Adrenal gland (tissue), 12 donors: Measurements from ENCODE around the gene ARHGDIA. TPM values are rescaled to one million over a fixed set of nuclear protein-coding genes. Genes with fewer than 3 reads are reported as not detected.
A peak's percentile ranks its signal among the peaks of the same experiment; 100 is the strongest.

Source experiments
- DNase-seq, 7 donors: peaks; one replicate each; pipeline ENCODE4 v3.0.0-alpha.2; 2019 to 2020
- H3K27ac ChIP-seq, 5 donors: fragments of 200-600 bp; sonication (generic) in 4 of 5; 1 replicate in 3 of 5; 2 replicates in 2 of 5; pipeline versions ENCODE4 v1.5.1 to v1.8.0; 2016 to 2020; ENCODE audit warnings: mild to moderate bottlenecking in 1 of 5
- H3K27me3 ChIP-seq: fragments of 200-600 bp; 2 replicates; pipeline ENCODE4 v1.8.0; 2021
- H3K36me3 ChIP-seq, 2 donors: fragments of 200-600 bp; replicated peaks in 1 of 2; 1 replicate in 1 of 2; 2 replicates in 1 of 2; pipeline versions ENCODE4 v1.5.1 to v1.8.0; 2018 to 2022
- H3K4me1 ChIP-seq, 2 donors: fragments of 200-600 bp; replicated peaks in 1 of 2; 1 replicate in 1 of 2; 2 replicates in 1 of 2; pipeline versions ENCODE4 v1.5.1 to v1.8.0; 2018 to 2021
- H3K4me3 ChIP-seq, 4 donors: fragments of 200-600 bp; sonication (generic) in 3 of 4; one replicate each; pipeline ENCODE4 v1.5.1; 2016 to 2018
- H3K9me3 ChIP-seq, 3 donors: fragments of 200-600 bp; sonication (generic) in 1 of 3; replicated peaks in 1 of 3; 1 replicate in 2 of 3; 2 replicates in 1 of 3; pipeline versions ENCODE4 v1.5.1 to v1.8.0; 2016 to 2021
- POLR2A ChIP-seq, 2 donors: fragments of 450-650 bp; IDR thresholded peaks; one replicate each; pipeline ENCODE4 v1.6.1; 2017; ENCODE audit warnings: antibody characterized with exemption in 2 of 2, mild to moderate bottlenecking in 2 of 2, moderate library complexity in 1 of 2
- WGBS, 4 donors: extraction: QIAGEN DNeasy Blood & Tissue Kit in 2 of 4; methylation state at CpG; one replicate each; pipeline versions ENCODE4 v1.1.5 to v1.1.7; 2013 to 2017; 5-methylcytosine and 5-hydroxymethylcytosine counted together
- intact Hi-C, 2 donors: fragments of 100-400 bp; cut with DNase I; formaldehyde crosslinking; loops; one replicate each; pipeline versions ENCODE4 v1.14.1 to v1.15.0; 2022 to 2023
- polyA plus RNA-seq, 3 donors: library from polyadenylated mRNA; stranded (reverse); fragments of 200-250 nt in 2 of 3; fragments of 350-450 nt in 1 of 3; fragmentation: Illumina TruSeq in 1 of 3; extraction: RNeasy Lipid Tissue Mini Kit (QIAGEN cat#74804) in 1 of 3; gene quantifications; one replicate each; pipeline ENCODE4 v1.2.3, GENCODE V29; 2013 to 2014
- total RNA-seq, 9 donors: library from RNA; depleted of rRNA in 4 of 9; stranded (reverse); fragments of >200 nt in 4 of 9; fragments of 120-200 nt in 1 of 9; fragmentation: NEBNext Ultra II Directional in 1 of 9; extraction: Animal tissue kit (Norgen Biotek cat#: 25700) in 1 of 9; gene quantifications; one replicate each; pipeline versions ENCODE4 v1.1.0 to v1.2.4, GENCODE V29; 2013 to 2023
- TF ChIP-seq, protein P1 (sequence below), 6 experiments: fragments of 450-650 bp in 4 of 6; fragments of 200-600 bp in 2 of 6; sonication (generic) in 1 of 6; IDR thresholded peaks; 1 replicate in 5 of 6; 2 replicates in 1 of 6; pipeline versions ENCODE4 v1.5.1 to v1.8.0; 2016 to 2021; ENCODE audit warnings: antibody characterized with exemption in 6 of 6, mild to moderate bottlenecking in 2 of 6, moderate library complexity in 1 of 6
- donor health status: healthy with polysubstance abuse.
- donor health status: Bipolar disorder and iron deficiency.
- donor health status: DM: yes; HTN: yes; CAD: no.
- donor health status: DM: no; HTN: no; CAD: no.
- donor health status: DM: no; HTN: no; CAD: no.
- donor health status: DM: yes; HTN: yes; CAD: no.

Gene ARHGDIA
- total and polyA plus RNA-seq, 12 donors: 123 to 491 (median 227) TPM

GRCh38 chr17:81869221-81870130 lies 1.7 kb downstream of the ARHGDIA start:
- TF ChIP-seq, protein P1, sequence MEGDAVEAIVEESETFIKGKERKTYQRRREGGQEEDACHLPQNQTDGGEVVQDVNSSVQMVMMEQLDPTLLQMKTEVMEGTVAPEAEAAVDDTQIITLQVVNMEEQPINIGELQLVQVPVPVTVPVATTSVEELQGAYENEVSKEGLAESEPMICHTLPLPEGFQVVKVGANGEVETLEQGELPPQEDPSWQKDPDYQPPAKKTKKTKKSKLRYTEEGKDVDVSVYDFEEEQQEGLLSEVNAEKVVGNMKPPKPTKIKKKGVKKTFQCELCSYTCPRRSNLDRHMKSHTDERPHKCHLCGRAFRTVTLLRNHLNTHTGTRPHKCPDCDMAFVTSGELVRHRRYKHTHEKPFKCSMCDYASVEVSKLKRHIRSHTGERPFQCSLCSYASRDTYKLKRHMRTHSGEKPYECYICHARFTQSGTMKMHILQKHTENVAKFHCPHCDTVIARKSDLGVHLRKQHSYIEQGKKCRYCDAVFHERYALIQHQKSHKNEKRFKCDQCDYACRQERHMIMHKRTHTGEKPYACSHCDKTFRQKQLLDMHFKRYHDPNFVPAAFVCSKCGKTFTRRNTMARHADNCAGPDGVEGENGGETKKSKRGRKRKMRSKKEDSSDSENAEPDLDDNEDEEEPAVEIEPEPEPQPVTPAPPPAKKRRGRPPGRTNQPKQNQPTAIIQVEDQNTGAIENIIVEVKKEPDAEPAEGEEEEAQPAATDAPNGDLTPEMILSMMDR (IDR thresholded peaks at IDR 0.05): peak; percentile 62 to 83 (median 78)
- TF ChIP-seq POLR2A (IDR thresholded peaks at IDR 0.05): no peak
- no peaks in the 10 kb centered on the region for H3K27me3 ChIP-seq
- H3K27ac ChIP-seq: peak overlapping the region in 4 of 5 donors; percentile 86 to 100 (median 96)
- peaks cover 0 to 25% of the 10 kb centered on the region in 2 donors for H3K36me3 ChIP-seq
- 30 to 44% (median 33%) methylated on average over 8 to 52 of the region's 52 CpGs for WGBS, 4 donors
- peak overlapping the region in 2 of 4 donors; percentile 50 to 85 for H3K4me3 ChIP-seq
- intact Hi-C loops: no loop called here
- peak in 1 of 7 donors; percentile 31 for DNase-seq
- H3K4me1 ChIP-seq: peaks cover 25 to 46% of the 10 kb centered on the region in 2 donors
- H3K9me3 ChIP-seq: no peaks in the 10 kb centered on the region

- Histone ChIP-seq H3K4me1 (peaks cover 25 to 46% of the 10 kb centered on the region in 2 donors), H3K27me3 (no peaks in the 10 kb centered on the region), H3K4me3 (no peak overlapping the region), H3K9me3 (no peaks in the 10 kb centered on the region), H3K27ac (peak overlapping the region in 4 of 5 donors; percentile 86 to 100 (median 96)), H3K36me3 (peaks cover 0 to 25% of the 10 kb centered on the region in 2 donors)
- intact Hi-C loops: no loop called here
- peak in 6 of 7 donors; percentile 59 to 75 (median 66) for DNase-seq
- TF ChIP-seq POLR2A (IDR thresholded peaks at IDR 0.05): no peak
- TF ChIP-seq, protein P1 (IDR thresholded peaks at IDR 0.05): no peak
- WGBS, 4 donors: 58 to 67% (median 64%) methylated on average over 12 to 30 of the region's 30 CpGs
Measured at GRCh38 chr17:81868674-81869220, 2.4 kb downstream of the ARHGDIA start.

- peak in 1 of 7 donors; percentile 57 for DNase-seq
- TF ChIP-seq, protein P1 (IDR thresholded peaks at IDR 0.05): no peak
- no peak for TF ChIP-seq POLR2A (IDR thresholded peaks at IDR 0.05)
- intact Hi-C loops: no loop called here
- Histone ChIP-seq H3K4me1 (peaks cover 25 to 47% of the 10 kb centered on the region in 2 donors), H3K9me3 (no peaks in the 10 kb centered on the region), H3K4me3 (no peak overlapping the region), H3K36me3 (peaks cover 0 to 25% of the 10 kb centered on the region in 2 donors), H3K27me3 (no peaks in the 10 kb centered on the region), H3K27ac (peak overlapping the region; percentile 47 to 100 (median 92))
- WGBS, 4 donors: 56 to 69% (median 57%) methylated on average over 8 to 28 of the region's 28 CpGs; no CpG with 5 or more reads in 1 of the 4 donors
Measured at GRCh38 chr17:81867991-81868673, 3.0 kb downstream of the ARHGDIA start.
